GM15510 (cell line): ENCODE data around the gene SOX13.

Source experiments
- POLR2A ChIP-seq: IDR thresholded peaks from 3 replicates; pipeline ENCODE4 v1.6.1; 2011; ENCODE audit warnings: borderline replicate concordance; ENCODE audit not compliant: insufficient read length; ENCODE audit errors: extremely low read depth

SOX13 gene

DNA sequence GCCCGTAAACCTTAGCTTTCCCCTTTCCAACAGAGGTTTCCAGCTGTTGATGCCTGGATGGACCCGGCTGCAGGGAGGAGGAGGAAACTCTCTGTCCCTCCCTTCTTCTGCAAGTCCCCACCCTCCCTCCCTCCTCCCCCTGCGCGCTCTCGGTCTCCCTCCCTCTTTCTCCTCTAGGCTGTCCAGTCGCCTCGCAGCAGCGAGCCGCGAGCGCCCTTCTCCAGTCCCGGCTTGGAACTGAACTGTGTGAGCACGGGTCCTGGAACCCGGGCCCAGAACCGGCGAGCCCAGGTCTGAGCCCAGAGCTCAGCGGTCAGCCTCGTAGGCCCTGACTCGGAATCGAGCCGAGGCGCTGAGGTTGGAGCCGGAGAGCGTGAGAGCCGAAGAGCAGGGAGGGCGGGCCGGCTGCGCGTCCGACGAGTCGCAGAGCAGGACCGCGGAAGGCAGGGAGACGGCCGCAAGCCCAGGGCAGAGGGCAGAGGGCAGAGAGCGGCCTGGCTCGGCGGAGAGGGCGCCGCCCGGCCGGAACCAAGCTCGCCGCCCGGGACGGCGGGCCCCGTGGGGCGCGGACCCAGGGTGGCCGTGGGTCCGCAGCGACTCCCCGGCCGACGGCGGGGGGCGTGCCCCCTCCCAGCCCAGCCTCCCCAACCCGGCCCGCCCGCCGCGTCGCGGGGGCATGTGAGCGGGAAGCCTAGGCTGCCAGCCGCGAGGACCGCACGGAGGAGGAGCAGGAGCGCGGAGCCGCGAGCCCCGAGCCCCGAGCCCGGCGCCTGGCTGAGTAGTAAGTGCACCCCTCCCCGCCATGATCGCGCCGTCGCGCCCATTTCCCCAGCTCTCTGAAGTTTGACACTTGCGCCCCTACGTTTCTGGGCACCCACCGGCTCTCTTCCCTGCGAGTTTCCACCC is at the start of gene SOX13:
SOX13 (plus strand) TSS at position 185 of the 906 bp plus-strand sequence. CDS start 39,801 bp downstream, outside the sequence.
- TF ChIP-seq POLR2A: no peak

DNA sequence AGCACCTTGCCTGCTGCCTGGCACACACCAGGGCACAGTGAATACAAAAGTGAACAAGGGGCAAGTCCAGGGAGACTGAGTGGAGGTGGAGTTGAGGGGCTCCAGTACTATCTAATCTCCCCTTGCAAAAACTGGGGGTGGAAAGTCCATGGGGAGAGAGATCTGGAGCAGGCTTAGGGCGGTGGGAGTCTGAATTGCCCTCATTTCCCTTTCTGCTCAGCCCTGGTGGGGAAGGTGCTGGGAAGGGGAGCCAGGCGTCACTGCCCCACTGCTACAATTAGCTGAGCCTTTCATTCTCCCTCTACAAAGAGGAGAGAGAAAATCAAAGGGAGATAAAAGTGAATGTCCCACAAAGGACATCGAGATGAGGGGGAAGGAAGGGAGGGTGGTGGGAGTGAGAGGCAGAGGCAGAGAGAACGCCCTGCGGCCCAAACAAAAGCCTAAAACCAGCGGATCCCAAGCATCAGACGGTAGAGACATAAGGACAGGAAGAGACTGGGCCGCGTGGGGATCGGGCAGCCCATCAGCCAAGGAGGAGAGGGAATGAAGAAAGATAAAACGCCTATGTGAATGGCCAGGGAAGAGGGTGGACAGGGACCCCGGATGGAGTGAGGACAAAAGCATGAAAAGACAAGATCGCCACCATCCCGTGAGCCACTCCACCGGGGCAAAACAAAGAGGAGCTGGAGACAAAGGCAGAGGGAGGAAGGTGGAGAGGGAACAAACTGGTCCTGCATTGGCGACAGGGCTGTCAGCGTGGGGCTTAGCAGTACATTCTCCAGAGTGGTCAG is 46.8 kb upstream of the SOX13 start:
- TF ChIP-seq POLR2A: no peak

DNA sequence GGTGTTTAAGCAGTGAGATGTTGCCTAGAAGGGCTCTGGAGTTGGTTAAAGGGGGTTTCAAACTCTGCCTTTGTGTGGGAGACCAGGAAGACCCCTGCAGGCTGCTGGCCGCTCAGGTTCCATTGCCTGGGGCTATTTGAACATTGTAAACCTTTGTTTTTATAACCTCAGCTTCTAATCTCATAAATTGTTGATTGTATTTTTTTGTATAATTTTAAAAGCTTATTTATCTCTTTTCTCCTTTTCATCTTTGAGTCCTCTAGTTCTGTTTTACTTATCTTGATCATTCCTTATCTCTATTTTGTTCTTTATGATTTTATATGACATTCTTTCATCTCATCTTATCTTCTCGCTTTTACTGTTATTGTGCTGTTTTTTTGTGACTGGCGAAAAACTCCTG is 45.5 kb upstream of the SOX13 start:
- no peak for TF ChIP-seq POLR2A

GRCh38 chr1:204029016-204029415 is 43.9 kb upstream of the SOX13 start:
- TF ChIP-seq POLR2A: no peak

DNA sequence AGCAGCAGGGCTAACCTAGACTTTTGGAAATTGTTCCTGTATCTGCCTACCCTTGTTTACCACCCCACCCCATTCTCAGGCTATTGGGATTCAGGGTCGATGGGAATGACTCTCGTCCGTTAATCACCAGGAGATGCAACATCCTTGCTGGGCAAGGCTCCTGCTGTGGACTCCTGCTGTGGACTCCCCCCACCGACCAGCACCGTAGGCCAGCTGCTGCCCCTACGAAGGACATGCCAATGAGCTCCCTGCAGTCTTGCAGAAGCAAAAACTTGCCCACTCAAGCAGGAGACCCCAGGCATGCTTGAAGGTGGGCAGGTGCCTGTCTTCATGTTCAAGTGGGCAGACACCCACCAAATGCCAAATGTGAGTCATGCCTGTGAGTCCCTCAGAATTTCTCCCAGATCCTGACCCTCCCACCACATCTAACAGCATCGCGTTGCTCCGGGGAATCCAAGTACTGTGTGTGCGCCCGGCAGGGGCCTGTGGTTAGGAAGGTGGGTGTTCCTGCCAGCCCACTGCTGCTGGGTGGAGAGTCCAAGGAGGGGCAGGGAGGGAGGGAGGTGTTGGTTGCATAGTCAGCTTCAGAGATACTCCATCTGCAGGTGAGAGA is 41.7 kb upstream of the SOX13 start:
- TF ChIP-seq POLR2A: no peak

DNA sequence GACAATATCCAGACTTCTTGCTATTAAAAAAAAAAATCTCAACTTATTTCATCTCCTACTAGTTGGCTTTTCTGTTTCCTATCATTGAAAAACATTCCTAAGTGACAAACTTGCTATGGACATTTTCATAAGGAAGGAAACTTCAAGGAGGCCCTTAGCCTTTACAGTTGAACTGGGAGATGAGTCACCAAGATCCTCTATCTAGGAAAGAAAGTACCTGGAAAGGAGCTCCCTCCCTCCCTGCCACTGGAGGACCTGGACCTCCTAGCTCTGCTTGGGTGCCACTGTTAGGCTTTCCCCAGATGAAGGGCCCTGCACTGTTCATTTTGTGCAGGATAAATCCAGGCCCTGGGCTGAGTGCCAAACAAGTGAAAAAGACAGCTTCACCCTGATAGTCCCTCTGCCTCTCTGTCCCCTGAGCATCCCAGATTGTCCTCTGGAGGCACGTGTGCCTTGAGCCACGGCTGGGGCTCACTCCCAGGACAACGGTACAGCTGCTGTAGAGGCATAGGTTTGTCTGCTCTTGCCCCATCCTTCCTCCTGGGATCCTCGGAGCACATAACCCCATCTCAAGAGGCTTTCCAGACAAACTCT is 40.2 kb upstream of the SOX13 start:
- TF ChIP-seq POLR2A: no peak

DNA sequence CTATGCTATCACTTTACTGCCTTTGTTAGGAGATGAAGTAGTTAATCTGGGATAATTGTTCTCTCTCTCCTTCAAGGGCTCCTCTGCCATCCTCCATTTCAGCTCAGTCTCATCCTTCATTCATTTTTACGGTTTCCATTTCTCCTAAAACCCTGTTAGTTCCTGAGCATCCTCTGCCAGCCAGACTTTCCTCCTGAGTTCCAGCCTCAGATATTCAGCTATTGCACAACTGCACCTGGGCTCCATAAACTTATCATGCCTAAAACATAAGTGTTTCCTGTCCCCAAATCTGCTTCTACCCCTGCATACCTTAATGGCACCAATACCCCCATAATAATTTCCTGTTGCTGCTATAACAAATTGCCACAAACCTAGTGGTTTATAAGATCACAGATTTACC is 39.6 kb upstream of the SOX13 start:
- no peak for TF ChIP-seq POLR2A

- no peak for TF ChIP-seq POLR2A
These were observed 35.8 kb upstream of the SOX13 start for GRCh38 chr1:204036882-204037655.

GRCh38 chr1:204041232-204041767 is 31.6 kb upstream of the SOX13 start:
- no peak for TF ChIP-seq POLR2A

DNA sequence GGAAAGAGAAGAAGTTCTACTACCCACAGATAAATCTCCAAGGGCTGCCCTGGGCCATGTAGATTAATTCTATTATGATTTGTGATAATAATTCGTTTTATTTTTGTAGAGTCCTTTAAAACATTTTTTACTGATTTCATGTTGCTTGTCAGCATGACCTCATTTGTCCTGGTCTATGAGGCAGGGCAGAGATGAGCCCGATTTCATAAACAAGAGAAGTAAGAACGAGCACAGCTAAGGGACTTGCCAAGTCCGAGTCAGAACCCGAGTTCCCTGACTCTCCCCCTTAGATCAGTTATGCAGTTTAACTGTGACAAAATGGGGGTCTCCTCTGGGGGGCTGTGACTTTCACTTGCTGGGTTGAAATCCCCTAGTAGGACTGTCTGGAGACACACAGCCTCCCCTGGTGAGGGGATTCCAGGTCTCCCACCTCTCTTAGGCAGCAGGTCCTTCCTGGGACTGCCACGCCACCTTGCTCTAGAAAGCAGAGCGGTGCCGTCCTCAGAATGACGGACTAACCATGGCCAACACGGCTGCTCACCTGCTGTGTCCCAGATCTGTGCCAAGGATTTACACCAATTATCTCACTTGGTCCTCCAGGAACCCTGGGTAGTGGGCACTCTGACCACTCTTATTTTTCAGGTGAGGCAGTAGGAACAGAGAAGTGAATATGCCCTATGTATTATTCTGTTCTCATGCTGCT is 31.0 kb upstream of the SOX13 start:
- no peak for TF ChIP-seq POLR2A

- no peak for TF ChIP-seq POLR2A
These were observed 30.4 kb upstream of the SOX13 start for GRCh38 chr1:204042516-204042915.

- no peak for TF ChIP-seq POLR2A
These were observed 29.2 kb upstream of the SOX13 start for GRCh38 chr1:204043680-204044079.

DNA sequence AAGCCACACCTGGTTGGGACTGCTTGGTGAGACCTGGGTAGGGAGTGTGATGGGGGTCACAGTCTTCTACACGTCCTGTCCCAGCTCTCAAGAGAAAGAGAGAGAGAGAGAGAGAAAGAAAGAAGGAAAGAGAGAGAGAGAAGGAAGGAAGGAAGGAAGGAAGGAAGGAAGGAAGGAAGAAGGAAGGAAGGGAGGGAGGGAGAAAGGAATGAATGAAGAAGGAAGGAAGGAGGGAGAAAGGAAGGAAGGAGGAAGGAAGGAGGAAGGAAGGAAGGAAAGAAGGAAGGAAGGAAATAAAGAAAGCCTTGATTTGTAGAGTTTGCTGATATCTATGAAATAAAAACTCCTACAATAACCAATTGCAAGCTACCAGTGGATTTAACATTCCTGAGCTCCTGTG is 28.5 kb upstream of the SOX13 start:
- TF ChIP-seq POLR2A: no peak
